ENCODE measurements around the gene SPRR2B. TPM values are rescaled to one million over a fixed set of nuclear protein-coding genes. Genes with fewer than 3 reads are reported as not detected.
"Not testable (repeated sequence)": the region's sequence is repeated elsewhere in the genome, so short reads cannot be mapped to it uniquely, and the experiment has no call there.

SPRR2B gene
- total RNA-seq, 2 experiments from 2014 or later: not detected

GRCh38 chr1:153072806-153073726 is 1.7 kb upstream of the SPRR2B start:
- no peak for DNase-seq
- ChIA-PET CTCF (no interaction called here), POLR2A (no interaction called here)
- Mint-ChIP-seq H3K4me3 (no peak overlapping the region), H3K4me1 (ENCODE audit: low read depth) (no peaks in the 10 kb centered on the region), H3K27ac (no peak overlapping the region), H3K27me3 (ENCODE audit: low read depth) (no peaks in the 10 kb centered on the region), H3K9me3 (ENCODE audit: insufficient read depth) (no peaks in the 10 kb centered on the region), H3K36me3 (ENCODE audit: low read depth) (no peaks in the 10 kb centered on the region)
- ATAC-seq: no peak

- DNase-seq: no peak
- no peaks in the 10 kb centered on the region for H3K9me3 Mint-ChIP-seq (ENCODE audit: insufficient read depth)
- no peak overlapping the region for H3K4me3 Mint-ChIP-seq
- ChIA-PET CTCF (interaction anchor here (1.1 kb wide), 1 partner anchor 23 kb away, joined by 3 read pairs; no protein-coding TSS in a partner anchor), POLR2A (no interaction called here)
- no peaks in the 10 kb centered on the region for H3K4me1 Mint-ChIP-seq (ENCODE audit: low read depth)
- peaks cover 9% of the 10 kb centered on the region for H3K27me3 Mint-ChIP-seq (ENCODE audit: low read depth)
- ATAC-seq: no peak
- H3K27ac Mint-ChIP-seq: no peak overlapping the region
- no peaks in the 10 kb centered on the region for H3K36me3 Mint-ChIP-seq (ENCODE audit: low read depth)
These were observed 1.2 kb downstream of the SPRR2B start for GRCh38 chr1:153070243-153070642.

- Mint-ChIP-seq H3K36me3 (ENCODE audit: low read depth) (no peaks in the 10 kb centered on the region), H3K4me1 (ENCODE audit: low read depth) (no peaks in the 10 kb centered on the region), H3K27me3 (ENCODE audit: low read depth) (peaks cover 10% of the 10 kb centered on the region), H3K27ac (no peak overlapping the region), H3K4me3 (no peak overlapping the region), H3K9me3 (ENCODE audit: insufficient read depth) (no peaks in the 10 kb centered on the region)
- ATAC-seq: no peak
- CTCF ChIA-PET: no interaction called here
- POLR2A ChIA-PET: no interaction called here
- no peak for DNase-seq
These were observed 12.3 kb downstream of the SPRR2B start for GRCh38 chr1:153058826-153059784.

GRCh38 chr1:153058154-153058553 is 13.3 kb downstream of the SPRR2B start:
- Mint-ChIP-seq H3K4me1 (ENCODE audit: low read depth) (no peaks in the 10 kb centered on the region), H3K9me3 (ENCODE audit: insufficient read depth) (no peaks in the 10 kb centered on the region), H3K27ac (no peak overlapping the region), H3K27me3 (ENCODE audit: low read depth) (peaks cover 7% of the 10 kb centered on the region), H3K36me3 (ENCODE audit: low read depth) (no peaks in the 10 kb centered on the region), H3K4me3 (no peak overlapping the region)
- POLR2A ChIA-PET: no interaction called here
- DNase-seq (no peak), ATAC-seq (no peak)
- CTCF ChIA-PET: no interaction called here

GRCh38 chr1:153057375-153057774 is 14.0 kb downstream of the SPRR2B start, which contains the start of gene SPRR2A:
TSS of gene SPRR2A (minus strand) at chr1:153057512. CDS start at chr1:153056735, 777 bp downstream.
- CTCF ChIA-PET: no interaction called here
- POLR2A ChIA-PET: no interaction called here
- H3K27ac Mint-ChIP-seq: no peak within 1 kb of the TSS
- H3K9me3 Mint-ChIP-seq (ENCODE audit: insufficient read depth): no peaks in the 10 kb centered on the region
- DNase-seq (no peak), ATAC-seq (no peak)
- H3K27me3 Mint-ChIP-seq (ENCODE audit: low read depth): peaks cover 7% of the 10 kb centered on the region
- H3K36me3 Mint-ChIP-seq (ENCODE audit: low read depth): no peaks in the 10 kb centered on the region
- no peaks in the 10 kb centered on the region for H3K4me1 Mint-ChIP-seq (ENCODE audit: low read depth)
- no peak within 1 kb of the TSS for H3K4me3 Mint-ChIP-seq

GRCh38 chr1:153056111-153056510 is 15.3 kb downstream of the SPRR2B start:
- H3K9me3 Mint-ChIP-seq (ENCODE audit: insufficient read depth); ATAC-seq; H3K4me1 Mint-ChIP-seq (ENCODE audit: low read depth); CTCF ChIA-PET; H3K4me3 Mint-ChIP-seq; H3K27me3 Mint-ChIP-seq (ENCODE audit: low read depth); POLR2A ChIA-PET; DNase-seq; H3K27ac Mint-ChIP-seq; H3K36me3 Mint-ChIP-seq (ENCODE audit: low read depth): not testable (repeated sequence)

GRCh38 chr1:153049211-153049610 is 22.2 kb downstream of the SPRR2B start:
- Mint-ChIP-seq H3K36me3 (ENCODE audit: low read depth) (no peaks in the 10 kb centered on the region), H3K4me1 (ENCODE audit: low read depth) (no peaks in the 10 kb centered on the region), H3K9me3 (ENCODE audit: insufficient read depth) (no peaks in the 10 kb centered on the region), H3K27me3 (ENCODE audit: low read depth) (peaks cover 8% of the 10 kb centered on the region), H3K27ac (no peak overlapping the region), H3K4me3 (no peak overlapping the region)
- ChIA-PET CTCF (no interaction called here), POLR2A (interaction anchor here (0.6 kb wide), 1 partner anchor 75 kb away, joined by 3 read pairs; no protein-coding TSS in a partner anchor)
- DNase-seq: no peak
- ATAC-seq: no peak

- ATAC-seq (no peak), DNase-seq (no peak)
- POLR2A ChIA-PET: no interaction called here
- Mint-ChIP-seq H3K27me3 (ENCODE audit: low read depth) (peaks cover 14% of the 10 kb centered on the region), H3K9me3 (ENCODE audit: insufficient read depth) (no peaks in the 10 kb centered on the region), H3K36me3 (ENCODE audit: low read depth) (no peaks in the 10 kb centered on the region), H3K27ac (no peak within 1 kb of the TSS), H3K4me1 (ENCODE audit: low read depth) (no peaks in the 10 kb centered on the region), H3K4me3 (no peak within 1 kb of the TSS)
- CTCF ChIA-PET: no interaction called here
These were observed 30.3 kb downstream of the SPRR2B start, which contains the start of gene SPRR2D for GRCh38 chr1:153040950-153041631. TSS of gene SPRR2D (minus strand) at chr1:153041120. CDS start at chr1:153040346, 774 bp downstream.

GRCh38 chr1:153035211-153035610 is 36.2 kb downstream of the SPRR2B start:
- ChIA-PET POLR2A (no interaction called here), CTCF (no interaction called here)
- no peak overlapping the region for H3K27ac Mint-ChIP-seq
- H3K4me3 Mint-ChIP-seq: no peak overlapping the region
- H3K4me1 Mint-ChIP-seq (ENCODE audit: low read depth): no peaks in the 10 kb centered on the region
- peaks cover 10% of the 10 kb centered on the region for H3K27me3 Mint-ChIP-seq (ENCODE audit: low read depth)
- no peak for ATAC-seq
- no peaks in the 10 kb centered on the region for H3K9me3 Mint-ChIP-seq (ENCODE audit: insufficient read depth)
- no peaks in the 10 kb centered on the region for H3K36me3 Mint-ChIP-seq (ENCODE audit: low read depth)
- no peak for DNase-seq

- ChIA-PET POLR2A (no interaction called here), CTCF (no interaction called here)
- H3K4me1 Mint-ChIP-seq (ENCODE audit: low read depth): no peaks in the 10 kb centered on the region
- no peaks in the 10 kb centered on the region for H3K9me3 Mint-ChIP-seq (ENCODE audit: insufficient read depth)
- H3K27me3 Mint-ChIP-seq (ENCODE audit: low read depth): peaks cover 10% of the 10 kb centered on the region
- no peaks in the 10 kb centered on the region for H3K36me3 Mint-ChIP-seq (ENCODE audit: low read depth)
- DNase-seq (no peak), ATAC-seq (no peak)
- H3K27ac Mint-ChIP-seq: no peak overlapping the region
- no peak overlapping the region for H3K4me3 Mint-ChIP-seq
These were observed 38.6 kb downstream of the SPRR2B start for GRCh38 chr1:153032677-153033308.

- no peak for DNase-seq
These were observed 39.3 kb downstream of the SPRR2B start for GRCh38 chr1:153032073-153032472.

More at GRCh38 chr1:153032073-153032472, 39.3 kb downstream of the SPRR2B start:
- Mint-ChIP-seq H3K9me3 (ENCODE audit: insufficient read depth) (no peaks in the 10 kb centered on the region), H3K4me1 (ENCODE audit: low read depth) (no peaks in the 10 kb centered on the region), H3K4me3 (no peak overlapping the region), H3K36me3 (ENCODE audit: low read depth) (no peaks in the 10 kb centered on the region), H3K27ac (no peak overlapping the region), H3K27me3 (ENCODE audit: low read depth) (peaks cover 8% of the 10 kb centered on the region)
- ChIA-PET POLR2A (no interaction called here), CTCF (no interaction called here)
- ATAC-seq: no peak

All from activated CD8-positive, alpha-beta T cell treated with anti-CD3 and anti-CD28 coated beads, Interleukin-2, amount 10 ng/mL, durations not matched to agents 7 days and 5 days (primary cell).